Measurements from ENCODE around the gene MAP3K14.
"Not testable (repeated sequence)": the region's sequence is repeated elsewhere in the genome, so short reads cannot be mapped to it uniquely, and the experiment has no call there.

The MAP3K14 gene

DNA sequence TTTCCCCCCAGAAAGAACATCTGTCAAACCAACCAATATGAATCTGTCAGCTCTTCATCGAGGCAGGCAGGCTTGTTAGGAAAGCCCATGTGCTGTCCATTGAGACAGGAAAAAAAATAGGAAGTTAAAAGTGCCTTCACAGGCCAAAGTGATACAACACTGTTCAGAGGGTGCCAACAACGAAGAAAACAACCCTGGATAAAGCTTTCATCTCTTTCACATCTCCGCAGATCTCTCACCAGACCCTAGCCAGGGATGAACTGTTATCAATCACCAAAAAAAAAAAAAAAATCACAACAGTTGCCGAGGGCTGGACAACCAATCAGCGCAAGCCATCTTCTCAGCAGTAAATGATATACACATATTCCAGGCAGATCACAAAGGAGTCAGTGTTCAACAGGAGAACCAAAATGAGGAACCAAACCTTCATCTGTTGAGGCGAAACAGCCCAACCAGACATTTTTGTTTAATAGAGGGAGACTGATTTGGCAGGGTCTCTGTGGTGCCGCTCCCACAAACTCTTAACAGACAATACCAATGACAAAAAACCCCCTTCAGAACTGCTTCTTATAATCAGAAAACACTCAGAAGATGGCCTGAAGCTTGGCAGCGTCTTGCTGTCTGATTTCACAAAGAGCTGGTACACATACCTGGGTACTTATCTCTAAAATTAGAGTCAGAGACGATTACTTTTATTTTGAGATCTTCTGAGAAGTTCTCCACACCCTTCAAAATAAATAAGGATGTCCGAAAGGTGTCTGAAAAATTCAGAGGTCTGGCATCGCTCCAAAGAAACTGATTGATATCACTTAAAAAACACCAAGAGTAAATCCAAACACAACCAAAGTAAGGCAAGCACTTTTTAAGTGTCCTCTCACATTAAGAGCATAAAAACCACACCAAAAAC is 1.8 kb downstream of the MAP3K14 start:
- DNase-seq, result no peak

GRCh38 chr17:45313996-45314740 is 2.7 kb downstream of the MAP3K14 start:
- no peak for DNase-seq

GRCh38 chr17:45313421-45313771 is 3.4 kb downstream of the MAP3K14 start:
- no peak for DNase-seq

GRCh38 chr17:45312477-45313420 is 4.1 kb downstream of the MAP3K14 start:
- DNase-seq, result peak; percentile 58

- peak; percentile 93 for DNase-seq
These were observed 4.9 kb downstream of the MAP3K14 start for GRCh38 chr17:45311760-45312476.

- no peak for DNase-seq
These were observed 5.4 kb downstream of the MAP3K14 start for GRCh38 chr17:45311401-45311759.

GRCh38 chr17:45310380-45311324 is 6.2 kb downstream of the MAP3K14 start:
- DNase-seq, result no peak

GRCh38 chr17:45309400-45309799 is 7.4 kb downstream of the MAP3K14 start:
- DNase-seq, result no peak

DNA sequence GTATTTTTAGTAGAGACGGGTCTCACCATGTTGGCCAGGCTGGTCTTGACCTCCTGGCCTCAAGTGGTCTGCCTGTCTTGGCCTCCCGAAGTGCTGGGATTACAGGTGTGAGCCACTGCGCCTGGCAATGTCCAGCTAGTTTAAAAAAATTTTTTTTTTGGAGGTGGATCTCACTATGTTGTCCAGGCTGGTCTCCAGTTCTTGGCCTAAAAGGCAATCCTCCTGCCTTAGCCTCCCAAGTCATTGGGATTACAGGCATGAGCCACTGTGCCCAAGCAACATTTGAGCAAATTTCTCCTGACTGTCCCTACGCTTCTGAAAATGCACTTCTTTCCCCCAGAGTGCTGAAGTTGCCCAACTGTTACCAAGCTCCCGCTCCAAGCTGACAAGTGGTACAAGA is 8.0 kb downstream of the MAP3K14 start:
- no peak for DNase-seq

- DNase-seq, result no peak
These were observed 8.8 kb downstream of the MAP3K14 start for GRCh38 chr17:45308016-45308365.

DNA sequence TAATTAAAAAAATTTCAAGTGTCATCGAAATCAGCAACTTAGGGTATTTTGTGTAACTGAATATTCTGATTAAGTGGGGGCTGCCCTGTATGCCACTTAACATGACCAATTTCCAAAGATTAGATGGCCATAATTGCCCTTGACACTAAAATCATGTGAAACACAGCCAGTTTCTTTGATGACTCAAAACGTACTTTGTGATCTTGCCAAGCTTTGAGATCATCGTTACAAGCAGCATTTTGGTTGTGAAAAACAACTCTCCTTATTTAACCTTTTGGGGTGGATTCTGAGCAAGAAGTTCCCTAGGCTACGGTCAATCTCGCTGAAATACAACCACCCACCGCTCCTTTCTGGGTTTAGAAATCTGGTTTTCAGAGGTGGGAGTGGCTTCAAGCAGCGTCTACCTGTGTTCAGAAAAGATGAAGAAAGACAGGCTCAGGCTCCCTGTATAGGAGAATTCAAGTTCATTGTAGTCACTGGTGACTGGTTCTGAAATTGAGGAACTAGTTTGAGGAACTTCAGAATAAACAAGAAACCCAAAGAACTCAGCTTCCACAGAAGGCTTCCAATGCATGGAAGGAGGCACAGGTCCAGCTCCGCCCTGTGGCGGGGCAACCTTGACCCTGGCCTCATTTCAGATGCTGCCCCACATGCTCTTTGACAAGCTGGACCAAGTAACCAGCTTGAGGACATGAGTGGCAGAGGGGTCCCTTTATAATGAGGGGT is 9.4 kb downstream of the MAP3K14 start:
- DNase-seq, result peak; percentile 78

- DNase-seq, result no peak
These were observed 10.2 kb downstream of the MAP3K14 start for GRCh38 chr17:45306623-45307022.

DNA sequence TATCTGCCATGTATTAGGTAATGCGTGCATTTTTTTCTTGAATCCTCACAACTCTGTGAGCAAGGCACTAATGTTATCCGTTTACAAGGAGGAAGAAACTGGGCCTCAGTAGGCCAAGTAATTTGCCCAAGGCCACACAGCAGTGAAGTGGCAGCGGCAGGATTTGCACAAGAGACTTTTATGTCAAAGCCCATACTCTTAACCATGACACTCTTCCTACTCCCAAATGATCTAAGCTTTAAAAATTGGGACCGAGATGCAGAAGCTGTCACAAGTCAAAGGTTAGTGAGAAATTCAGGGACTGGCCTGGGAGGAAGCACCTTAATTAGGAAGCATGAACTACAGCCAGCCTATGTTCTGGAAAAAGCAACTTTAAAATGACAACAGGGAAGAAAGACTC is 10.7 kb downstream of the MAP3K14 start:
- no peak for DNase-seq

DNA sequence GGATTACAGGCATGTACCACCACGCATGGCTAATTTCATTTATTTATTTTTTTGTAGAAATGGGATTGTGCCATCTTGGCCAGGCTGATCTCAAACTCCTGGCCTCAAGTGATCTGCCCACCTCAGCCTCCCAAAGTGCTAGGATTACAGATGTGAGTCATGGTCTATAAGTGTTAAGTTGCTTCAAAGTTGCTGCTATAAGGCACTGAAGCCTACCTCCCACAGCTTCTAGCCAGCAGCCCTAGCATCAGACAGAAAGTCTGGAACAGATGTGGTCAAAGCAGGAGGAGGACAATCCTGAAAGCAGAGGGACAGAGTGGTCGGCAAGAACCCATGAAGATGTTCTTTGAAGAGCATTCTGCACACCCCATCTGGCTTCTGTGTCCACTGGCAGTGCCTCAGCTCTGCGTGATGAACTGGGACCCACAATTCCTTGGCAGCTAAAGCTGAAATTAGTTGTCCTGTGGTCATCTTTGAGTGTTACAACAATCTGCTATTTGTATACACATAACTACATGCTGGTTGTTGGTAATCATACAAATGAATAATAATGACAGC is 11.2 kb downstream of the MAP3K14 start:
- DNase-seq, result no peak

DNA sequence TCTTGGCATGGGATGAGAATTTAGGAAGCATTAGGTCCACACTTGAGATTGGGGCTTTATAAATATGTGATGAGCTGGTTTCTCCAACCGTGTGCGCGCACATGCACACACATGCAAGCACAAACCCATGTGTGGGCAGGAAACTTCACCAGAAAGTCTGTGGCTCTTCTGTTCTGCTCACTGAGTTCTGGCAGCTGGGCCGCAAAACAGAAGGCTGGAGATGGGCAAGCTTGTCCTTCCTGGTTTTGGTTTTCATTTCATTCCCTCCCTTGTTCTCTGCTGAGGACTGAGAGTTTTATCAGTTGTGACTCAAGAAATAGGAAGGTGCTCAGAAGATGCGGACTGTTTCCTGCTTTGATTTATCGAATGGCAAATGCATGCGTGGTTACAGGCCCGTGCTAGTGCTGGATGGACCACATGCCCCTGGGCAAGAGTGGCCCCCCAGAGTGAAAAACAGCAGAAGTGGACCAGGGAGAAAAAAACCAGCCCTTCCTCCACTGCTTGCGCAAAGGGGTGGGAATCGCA is 14.1 kb downstream of the MAP3K14 start:
- peak; percentile 63 for DNase-seq

GRCh38 chr17:45302220-45302619 is 14.6 kb downstream of the MAP3K14 start:
- DNase-seq, result not testable (repeated sequence)

GRCh38 chr17:45301674-45302073 is 15.1 kb downstream of the MAP3K14 start:
- DNase-seq, result no peak

GRCh38 chr17:45300060-45300751 is 16.6 kb downstream of the MAP3K14 start:
- DNase-seq, result no peak

DNA sequence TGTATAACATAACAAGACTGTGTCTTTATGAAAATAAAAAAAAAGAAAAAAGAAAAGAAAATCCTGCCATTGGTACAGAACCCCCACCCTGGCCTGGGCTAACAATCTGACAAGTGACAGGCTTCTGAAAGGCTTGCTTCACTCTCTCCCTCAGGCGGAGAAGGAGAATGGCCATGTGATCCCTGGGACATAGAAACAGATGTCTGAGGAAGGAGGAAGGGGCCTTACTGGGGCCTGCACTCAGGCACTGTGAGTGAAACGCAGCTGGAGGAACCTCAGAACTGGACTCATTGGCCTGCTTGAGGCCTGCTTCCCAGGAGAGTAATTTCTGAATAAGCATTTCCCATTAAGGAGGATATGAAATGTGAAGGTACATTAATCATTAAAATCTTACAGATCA is 17.5 kb downstream of the MAP3K14 start:
- no peak for DNase-seq
